Stimulated activated CD4-positive, alpha-beta T cell treated with anti-CD3 and anti-CD28 coated beads, Interleukin-2, amount 100 ng/mL, for 4 hours (primary cell): ENCODE measurements around the gene DOCK4.

Experiments used
- DNase-seq: peaks from one replicate; pipeline ENCODE4 v3.0.0-alpha.2; 2020; ENCODE audit warnings: low read depth

DOCK4 gene

DNA sequence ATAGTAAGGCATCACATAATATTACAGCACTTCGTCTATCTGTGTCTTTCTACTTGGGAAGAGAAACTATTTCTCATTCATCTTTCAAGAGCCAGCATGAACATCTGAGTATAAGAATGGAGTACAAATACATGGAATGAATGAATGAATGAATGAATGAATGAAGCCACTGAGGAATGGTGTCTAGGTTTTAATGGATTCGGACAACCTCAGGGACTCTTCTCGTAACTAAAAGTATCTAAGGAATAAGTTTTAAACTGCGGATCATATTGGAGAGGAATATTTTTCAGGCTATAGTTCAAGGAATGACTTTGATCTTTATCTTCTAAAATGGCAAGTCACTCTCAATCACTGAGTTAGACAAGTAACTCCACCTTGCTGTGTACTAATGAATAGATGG is 199.0 kb downstream of the DOCK4 start:
- no peak for DNase-seq

- DNase-seq: no peak
Measured at GRCh38 chr7:112006071-112006470, 200.1 kb downstream of the DOCK4 start.

- no peak for DNase-seq
Measured at GRCh38 chr7:112005205-112005775, 200.9 kb downstream of the DOCK4 start.

DNA sequence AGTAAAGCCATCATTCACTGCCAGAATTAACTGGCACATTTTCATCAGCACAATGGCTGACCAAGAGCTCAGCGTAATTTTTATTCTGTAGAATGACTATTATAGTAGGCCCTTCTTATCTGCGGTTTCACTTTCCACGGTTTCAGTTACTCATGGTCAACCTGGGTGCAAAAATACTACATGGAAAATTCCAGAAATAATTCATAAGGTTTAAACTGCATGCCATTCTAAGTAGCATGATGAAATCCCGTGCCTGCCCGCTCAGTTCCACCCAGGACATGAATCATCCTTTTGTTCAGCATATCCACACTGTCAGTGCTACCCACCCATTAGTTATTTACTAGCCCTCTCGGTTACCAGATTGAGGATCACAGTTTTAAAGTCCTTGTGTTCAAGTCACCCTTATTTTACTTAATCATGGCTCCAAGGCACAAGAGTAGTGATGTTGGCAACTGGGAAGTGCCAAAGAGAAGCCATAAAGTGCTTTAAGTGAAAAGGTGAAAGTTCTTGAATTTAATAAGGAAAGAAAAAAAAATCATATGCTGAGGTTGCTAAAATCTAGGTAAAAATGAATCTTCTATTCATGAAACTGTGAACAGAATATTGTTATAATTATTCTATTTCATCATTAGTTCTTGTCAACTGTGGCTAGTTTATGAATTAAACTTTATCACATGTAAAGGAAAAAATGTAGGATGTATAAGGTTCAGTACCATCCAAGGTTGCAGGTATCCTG is 204.9 kb downstream of the DOCK4 start:
- no peak for DNase-seq

GRCh38 chr7:111998326-111998725 is 207.9 kb downstream of the DOCK4 start:
- no peak for DNase-seq

DNA sequence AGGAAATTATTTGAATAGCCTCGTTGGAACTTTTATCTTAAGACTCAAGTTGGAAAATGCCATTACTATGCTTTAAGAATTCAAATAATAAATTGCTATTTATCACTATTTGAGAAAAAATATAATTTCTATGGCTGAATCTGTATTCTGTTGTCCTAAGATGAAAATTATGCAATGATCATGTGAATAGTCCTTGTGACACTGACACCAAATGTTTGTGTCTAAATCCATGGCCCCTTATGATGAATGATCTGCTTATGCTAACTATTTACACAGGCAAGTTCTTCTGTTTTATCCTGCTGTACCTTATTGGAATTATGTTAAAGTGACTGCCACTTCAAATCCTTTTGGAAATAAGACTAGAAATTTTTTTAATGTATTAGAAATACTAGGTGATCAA is 208.7 kb downstream of the DOCK4 start:
- no peak for DNase-seq

DNA sequence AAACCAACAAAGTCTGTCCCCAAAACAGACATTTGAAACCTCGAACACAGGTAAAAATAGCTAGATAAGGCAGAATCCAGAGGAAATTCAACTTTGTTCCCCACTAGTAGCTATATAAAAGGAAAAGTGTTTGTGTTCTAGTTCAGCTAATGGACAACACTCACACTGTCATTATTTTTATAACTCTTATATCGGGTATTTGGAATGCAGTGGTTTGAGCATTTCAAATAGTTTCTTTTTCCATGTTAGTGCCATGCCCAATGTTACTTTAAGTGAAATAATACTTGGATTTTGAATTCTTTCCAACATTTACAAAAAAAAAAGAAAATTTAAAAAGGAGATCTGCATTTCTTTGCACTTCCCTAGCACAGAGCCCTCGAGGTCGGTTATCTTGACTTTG is 213.6 kb downstream of the DOCK4 start:
- DNase-seq: no peak

DNA sequence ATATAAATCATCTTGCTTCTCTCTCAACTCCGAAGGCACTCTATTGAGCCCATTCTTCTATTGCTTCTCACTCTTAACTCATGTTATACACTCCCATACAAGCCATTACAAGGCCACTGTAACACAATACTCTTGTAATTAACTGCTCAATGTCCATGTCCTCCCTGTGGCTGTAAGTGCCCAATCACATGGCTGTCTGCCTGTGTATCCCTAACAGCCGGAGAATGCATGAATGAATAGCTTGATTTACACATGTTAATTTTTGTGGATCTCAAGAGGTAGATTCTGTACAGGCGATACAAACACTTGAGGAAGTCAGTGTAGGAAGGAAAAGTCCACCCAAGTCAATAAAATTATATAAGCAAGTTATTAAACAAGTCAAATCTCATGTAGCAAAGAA is 215.6 kb downstream of the DOCK4 start:
- DNase-seq: no peak

DNA sequence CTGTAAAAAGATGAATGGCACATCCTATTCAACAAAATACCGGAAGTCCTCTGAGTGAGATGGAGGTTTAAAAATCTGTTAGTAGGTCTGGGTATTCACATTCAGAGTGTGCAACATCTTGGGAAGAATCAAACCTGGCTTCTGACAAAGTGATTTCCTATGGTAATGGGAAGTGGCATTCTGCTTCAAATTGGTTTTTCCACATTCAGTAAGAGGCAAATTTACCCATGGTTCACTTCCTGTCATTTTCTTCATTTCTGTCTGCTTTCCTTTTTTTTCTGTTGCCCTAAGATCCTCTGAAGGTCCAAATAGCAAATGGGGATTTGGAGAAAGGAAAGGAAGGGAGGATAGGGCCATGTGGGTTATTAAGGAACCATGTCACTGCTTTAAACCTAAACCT is 218.3 kb downstream of the DOCK4 start:
- DNase-seq: no peak

GRCh38 chr7:111987115-111987826 is 218.9 kb downstream of the DOCK4 start:
- no peak for DNase-seq

DNA sequence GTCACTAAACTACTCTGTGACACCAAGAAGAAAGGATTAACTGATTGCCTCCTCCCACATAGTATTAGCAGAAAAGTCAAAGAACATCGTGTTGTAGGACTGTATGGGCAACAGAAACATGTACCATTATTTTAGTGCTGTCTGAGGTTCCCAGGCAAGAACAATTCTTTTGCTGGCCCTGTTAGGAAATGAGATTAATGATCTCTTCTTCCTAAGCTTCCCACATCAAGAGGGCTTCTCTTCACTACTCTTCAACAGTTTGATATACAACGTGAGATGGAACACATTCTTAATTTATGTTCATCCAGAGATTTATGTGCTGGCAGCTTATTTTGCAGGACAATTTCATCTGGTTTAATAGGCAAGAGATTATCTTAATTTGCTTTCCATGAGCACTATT is 219.6 kb downstream of the DOCK4 start:
- no peak for DNase-seq

DNA sequence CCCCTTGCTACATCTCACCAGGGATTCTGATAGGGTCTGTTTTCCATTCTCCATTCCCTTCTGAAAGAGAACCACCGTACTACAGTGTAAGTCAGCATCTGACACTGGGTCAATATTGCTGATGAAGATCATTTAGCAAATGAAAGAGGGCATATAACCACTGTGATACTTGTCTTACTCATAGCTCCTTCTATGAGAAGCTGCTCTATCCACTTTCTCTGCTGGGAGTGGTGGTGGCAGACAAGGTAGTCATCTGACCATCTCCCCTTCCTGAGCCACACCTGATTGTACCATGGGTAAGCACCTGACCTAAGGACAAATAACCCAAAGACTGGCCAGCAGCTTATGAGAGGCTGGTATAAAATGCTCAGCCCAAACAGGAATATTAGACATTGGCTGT is 220.4 kb downstream of the DOCK4 start:
- DNase-seq: no peak

- DNase-seq: no peak
Measured at GRCh38 chr7:111982804-111983203, 223.4 kb downstream of the DOCK4 start.

DNA sequence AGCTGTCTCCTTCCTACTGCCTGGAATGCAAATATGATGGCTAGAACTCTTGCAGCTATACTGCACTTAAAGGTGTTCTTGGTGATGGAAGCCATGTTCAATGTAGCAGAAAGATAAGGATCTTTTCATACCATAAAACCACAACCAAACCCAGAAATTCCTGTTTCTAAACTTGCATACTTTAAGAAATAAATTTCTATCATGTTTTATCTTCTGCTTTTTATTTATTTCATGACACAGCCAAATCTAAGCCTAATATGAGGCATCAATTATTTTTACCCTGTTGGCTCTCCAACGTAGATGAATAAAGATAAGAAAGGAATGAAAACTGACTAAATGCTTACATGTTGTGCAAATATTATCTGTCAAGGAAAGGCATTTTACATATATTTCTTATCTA is 224.1 kb downstream of the DOCK4 start:
- no peak for DNase-seq

DNA sequence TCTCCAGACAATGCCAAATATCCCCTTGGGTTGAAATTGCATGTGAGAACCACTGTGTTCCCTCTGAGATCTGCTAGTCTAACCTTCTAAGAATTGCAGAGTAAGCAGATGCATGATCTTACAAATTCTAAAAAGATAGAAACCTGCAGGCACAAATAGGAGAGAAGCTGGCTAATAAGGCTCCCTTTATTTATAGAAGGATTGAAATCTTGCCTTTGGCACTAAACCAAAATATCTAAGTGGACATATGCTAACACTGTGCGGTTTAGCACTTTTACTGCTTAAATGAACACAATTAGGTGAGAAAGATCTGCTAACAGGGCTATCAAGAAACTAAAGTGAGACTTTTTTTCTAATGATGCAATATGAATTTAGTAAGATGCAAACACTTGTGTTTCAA is 225.5 kb downstream of the DOCK4 start:
- DNase-seq: no peak

- no peak for DNase-seq
Measured at GRCh38 chr7:111975346-111975745, 230.9 kb downstream of the DOCK4 start.

- no peak for DNase-seq
Measured at GRCh38 chr7:111960984-111961383, 245.2 kb downstream of the DOCK4 start.

DNA sequence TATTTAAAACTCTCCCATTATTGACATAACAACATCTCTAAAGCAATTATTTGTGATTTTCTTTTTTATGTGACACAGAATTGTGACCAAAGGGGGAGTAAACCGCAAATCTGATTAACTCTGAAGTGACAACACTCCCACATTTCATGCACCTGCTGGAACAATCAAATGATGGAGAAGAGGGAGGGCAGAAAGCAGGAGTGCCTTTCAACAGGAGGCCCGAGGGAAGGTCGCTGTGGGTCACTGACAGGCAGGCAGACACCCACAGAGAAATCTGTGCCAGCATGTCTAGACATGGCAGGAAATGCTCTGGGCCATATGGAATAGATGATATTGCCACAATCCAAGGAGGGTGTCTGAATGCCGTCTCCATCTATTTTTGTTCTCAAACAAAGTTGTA is 247.3 kb downstream of the DOCK4 start:
- no peak for DNase-seq

- DNase-seq: no peak
Measured at GRCh38 chr7:111958431-111958830, 247.8 kb downstream of the DOCK4 start.

DNA sequence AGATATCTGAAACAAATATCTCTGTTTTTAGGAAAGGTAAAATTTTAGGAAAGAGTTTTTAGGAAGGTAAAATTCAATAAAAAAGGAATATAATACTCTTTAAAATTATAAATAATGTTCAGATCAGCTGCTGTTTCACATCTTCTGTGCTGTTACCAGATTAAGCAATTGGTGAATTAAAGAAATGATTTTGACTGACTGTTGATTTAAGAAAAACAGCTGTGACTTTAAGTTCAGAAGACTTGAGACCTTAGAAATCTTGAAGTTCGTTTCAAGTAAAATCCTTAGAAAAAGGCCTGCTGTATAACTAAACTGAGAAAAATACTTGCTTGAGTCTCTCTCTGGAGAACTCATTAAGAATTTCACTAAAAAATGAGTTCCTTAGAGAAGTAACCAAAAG is 250.6 kb downstream of the DOCK4 start:
- no peak for DNase-seq

GRCh38 chr7:111954474-111955381 is 251.5 kb downstream of the DOCK4 start:
- DNase-seq: no peak

DNA sequence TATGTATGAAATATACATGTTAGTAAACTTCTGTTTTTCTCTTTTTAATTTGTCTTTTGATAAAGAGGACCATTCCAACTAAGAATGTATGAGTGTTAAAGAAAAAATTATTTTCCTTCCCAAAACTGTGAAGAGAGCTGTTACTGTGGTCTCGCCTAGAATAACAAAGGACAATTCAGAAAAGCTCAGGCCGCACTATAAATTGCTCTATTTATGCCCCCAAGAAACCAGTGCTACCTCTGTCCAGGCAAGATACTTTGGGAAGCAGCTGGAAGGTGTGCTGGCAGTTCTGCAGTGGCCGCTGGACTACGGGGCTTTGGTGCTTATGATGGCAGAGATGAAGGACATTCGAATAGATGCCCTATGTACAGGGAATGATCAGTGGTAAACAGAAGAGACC is 252.1 kb downstream of the DOCK4 start:
- no peak for DNase-seq
